EH (cell line): ENCODE measurements around the gene FBLN7.
"Not testable (repeated sequence)": the region's sequence is repeated elsewhere in the genome, so short reads cannot be mapped to it uniquely, and the experiment has no call there.

Experiments used
- DNase-seq: peaks from one replicate; pipeline ENCODE4 v3.0.0-alpha.2; 2015; ENCODE audit warnings: low read depth

Gene FBLN7

GRCh38 chr2:112138159-112139032 lies at the start of gene FBLN7:
FBLN7 (plus strand) TSS chr2:112138385; CDS start chr2:112138656, 271 bp downstream.
- peak; percentile 41 for DNase-seq

GRCh38 chr2:112089375-112089774 lies 48.8 kb upstream of the FBLN7 start:
- DNase-seq, result no peak

GRCh38 chr2:112092286-112093041 lies 45.7 kb upstream of the FBLN7 start:
- DNase-seq, result peak; percentile 86

- DNase-seq, result no peak
Measured at GRCh38 chr2:112093216-112093615, 45.0 kb upstream of the FBLN7 start.

GRCh38 chr2:112095681-112096080 lies 42.5 kb upstream of the FBLN7 start:
- DNase-seq, result peak; percentile 31

GRCh38 chr2:112096098-112096497 lies 42.1 kb upstream of the FBLN7 start:
- DNase-seq, result peak; percentile 38

- no peak for DNase-seq
Measured at GRCh38 chr2:112108178-112108832, 29.9 kb upstream of the FBLN7 start.

- DNase-seq, result no peak
Measured at GRCh38 chr2:112109278-112109677, 28.9 kb upstream of the FBLN7 start.

- peak; percentile 54 for DNase-seq
Measured at GRCh38 chr2:112110966-112111365, 27.2 kb upstream of the FBLN7 start.

- not testable (repeated sequence) for DNase-seq
Measured at GRCh38 chr2:112113354-112113753, 24.8 kb upstream of the FBLN7 start.

GRCh38 chr2:112118148-112118547 lies 20.0 kb upstream of the FBLN7 start:
- no peak for DNase-seq

- DNase-seq, result peak; percentile 61
Measured at GRCh38 chr2:112121682-112122254, 16.4 kb upstream of the FBLN7 start.

GRCh38 chr2:112129060-112129459 lies 9.1 kb upstream of the FBLN7 start:
- DNase-seq, result no peak

- DNase-seq, result no peak
Measured at GRCh38 chr2:112133344-112133743, 4.8 kb upstream of the FBLN7 start.

GRCh38 chr2:112134120-112134519 lies 4.1 kb upstream of the FBLN7 start:
- DNase-seq, result no peak

GRCh38 chr2:112136096-112136495 lies 2.1 kb upstream of the FBLN7 start:
- DNase-seq, result no peak

- DNase-seq, result peak; percentile 62
Measured at GRCh38 chr2:112137516-112138158, 548 bp upstream of the FBLN7 start.

- DNase-seq, result not testable (repeated sequence)
Measured at GRCh38 chr2:112139033-112139614, 939 bp downstream of the FBLN7 start.

GRCh38 chr2:112139661-112140204 lies 1.5 kb downstream of the FBLN7 start:
- DNase-seq, result not testable (repeated sequence)

- no peak for DNase-seq
Measured at GRCh38 chr2:112140205-112140802, 2.1 kb downstream of the FBLN7 start.
